ENCODE measurements around the gene CHAD. TPM values are rescaled to one million over a fixed set of nuclear protein-coding genes. Genes with fewer than 3 reads are reported as not detected.

The CHAD gene
- total and polyA plus RNA-seq, 2 donors (not counting 1 experiment from before 2014, with no cell fraction given): 3.5 to 4.4 TPM

GRCh38 chr17:50458270-50458669, 10.4 kb downstream of the CHAD start:
- Histone ChIP-seq H3K79me2 (ENCODE audit: control insufficient read depth, insufficient read depth, low read length) (no peaks in the 10 kb centered on the region), H3K27ac (ENCODE audit: low read length in 2 of 2) (no peak overlapping the region), H3K36me3 (replicated peaks in 1 of 2; ENCODE audit: control extremely low read depth in 1 of 2, control insufficient read depth in 1 of 2, extremely low read depth in 1 of 2, insufficient read depth in 2 of 2, low read length in 1 of 2) (peaks cover 0 to 6% of the 10 kb centered on the region in 2 experiments), H2AFZ (ENCODE audit: insufficient read depth, low read depth, low read length, poor library complexity, severe bottlenecking) (no peak overlapping the region), H3K27me3 (replicated peaks in 1 of 4; ENCODE audit: control extremely low read depth in 1 of 4, control insufficient read depth in 3 of 4, insufficient read depth in 4 of 4, low read length in 3 of 4) (no peaks in the 10 kb centered on the region), H3K4me3 (ENCODE audit: control extremely low read depth in 1 of 5, extremely low read depth in 1 of 5, insufficient read depth in 1 of 5, low read depth in 2 of 5, low read length in 4 of 5) (no peak overlapping the region), H3K4me1 (ENCODE audit: control insufficient read depth in 2 of 2, insufficient read depth in 2 of 2, low read length in 2 of 2) (peaks cover 6 to 9% of the 10 kb centered on the region in 2 donors), H4K20me1 (ENCODE audit: control insufficient read depth, insufficient read depth, low read length, poor library complexity, severe bottlenecking) (no peaks in the 10 kb centered on the region), H3K4me2 (replicated peaks; ENCODE audit: low read depth, low read length, poor library complexity, severe bottlenecking) (no peak overlapping the region), H3K9ac (ENCODE audit: low read length) (no peak overlapping the region), H3K9me3 (ENCODE audit: control extremely low read depth in 1 of 3, control insufficient read depth in 2 of 3, insufficient read depth in 1 of 3, low read length in 2 of 3) (no peaks in the 10 kb centered on the region)
- Mint-ChIP-seq H3K9me3 (ENCODE audit: insufficient read depth) (no peaks in the 10 kb centered on the region), H3K4me1 (peaks cover 14% of the 10 kb centered on the region), H3K27ac (peak overlapping the region; percentile 37), H3K4me3 (no peak overlapping the region), H3K27me3 (no peaks in the 10 kb centered on the region)
- WGBS (ENCODE audit: insufficient coverage): 89% methylated on average over 3 of the region's 3 CpGs
- DNase-seq (no peak), ATAC-seq (ENCODE audit: low read depth) (no peak)
- ChIA-PET POLR2A (no interaction called here), CTCF (interaction anchor here (1.7 kb wide), 1 partner anchor 13 kb away, joined by 3 read pairs; no protein-coding TSS in a partner anchor)
- no peak for TF ChIP-seq EZH2 (IDR thresholded peaks at IDR 0.05; ENCODE audit: borderline replicate concordance, insufficient read depth, low read depth, low read length, poor library complexity, severe bottlenecking)
- TF ChIP-seq CTCF (IDR thresholded peaks at IDR 0.05): no peak
- intact Hi-C loops (cut with micrococcal nuclease): no loop called here

- Histone ChIP-seq H3K9me3 (ENCODE audit: control extremely low read depth in 1 of 3, control insufficient read depth in 2 of 3, insufficient read depth in 1 of 3, low read length in 2 of 3) (no peaks in the 10 kb centered on the region), H2AFZ (ENCODE audit: insufficient read depth, low read depth, low read length, poor library complexity, severe bottlenecking) (no peak overlapping the region), H3K36me3 (replicated peaks in 1 of 2; ENCODE audit: control extremely low read depth in 1 of 2, control insufficient read depth in 1 of 2, extremely low read depth in 1 of 2, insufficient read depth in 2 of 2, low read length in 1 of 2) (no peaks in the 10 kb centered on the region), H3K27ac (ENCODE audit: low read length in 2 of 2) (no peak overlapping the region), H3K4me2 (replicated peaks; ENCODE audit: low read depth, low read length, poor library complexity, severe bottlenecking) (no peak overlapping the region), H4K20me1 (ENCODE audit: control insufficient read depth, insufficient read depth, low read length, poor library complexity, severe bottlenecking) (no peaks in the 10 kb centered on the region), H3K4me3 (ENCODE audit: control extremely low read depth in 1 of 5, extremely low read depth in 1 of 5, insufficient read depth in 1 of 5, low read depth in 2 of 5, low read length in 4 of 5) (no peak overlapping the region), H3K79me2 (ENCODE audit: control insufficient read depth, insufficient read depth, low read length) (peaks cover 3% of the 10 kb centered on the region), H3K9ac (ENCODE audit: low read length) (no peak overlapping the region), H3K27me3 (replicated peaks in 1 of 4; ENCODE audit: control extremely low read depth in 1 of 4, control insufficient read depth in 3 of 4, insufficient read depth in 4 of 4, low read length in 3 of 4) (no peaks in the 10 kb centered on the region), H3K4me1 (ENCODE audit: control insufficient read depth in 2 of 2, insufficient read depth in 2 of 2, low read length in 2 of 2) (peaks cover 13 to 15% of the 10 kb centered on the region in 2 donors)
- CTCF ChIA-PET: interaction anchor here (0.9 to 1.7 kb wide), 2 partner anchors 13 to 95 kb away, joined by 3 read pairs; no protein-coding TSS in a partner anchor
- WGBS (ENCODE audit: insufficient coverage): 100% methylated on average over 1 of the region's 4 CpGs
- Mint-ChIP-seq H3K27me3 (no peaks in the 10 kb centered on the region), H3K27ac (no peak overlapping the region), H3K9me3 (ENCODE audit: insufficient read depth) (no peaks in the 10 kb centered on the region), H3K4me3 (no peak overlapping the region), H3K4me1 (peaks cover 20% of the 10 kb centered on the region)
- TF ChIP-seq EZH2 (IDR thresholded peaks at IDR 0.05; ENCODE audit: borderline replicate concordance, insufficient read depth, low read depth, low read length, poor library complexity, severe bottlenecking) (no peak), CTCF (IDR thresholded peaks at IDR 0.05) (no peak)
- POLR2A ChIA-PET: no interaction called here
- intact Hi-C loops (cut with micrococcal nuclease): no loop called here
- ATAC-seq (ENCODE audit: low read depth): no peak
- DNase-seq: no peak
Observed at GRCh38 chr17:50457621-50458020, 11.1 kb downstream of the CHAD start.
